RWPE2 (cell line): Measurements from ENCODE around the gene OR52J3.
A peak's percentile ranks its signal among the peaks of the same experiment; 100 is the strongest.
"Not testable (repeated sequence)": the region's sequence is repeated elsewhere in the genome, so short reads cannot be mapped to it uniquely, and the experiment has no call there.

Source experiments
- ATAC-seq: fragments of 200-7000 bp; cut with Tn5 transposase; 3 replicates; pipeline ENCODE4 v1.9.1; 2021; ENCODE audit warnings: low read depth
- DNase-seq: peaks from one replicate; pipeline ENCODE4 v3.0.0-alpha.2; 2020; ENCODE audit warnings: low spot score
- H3K27ac ChIP-seq: fragments of 450-650 bp; 2 replicates; pipeline ENCODE4 v1.5.1; 2017; ENCODE audit warnings: mild to moderate bottlenecking; ENCODE audit not compliant: poor library complexity, severe bottlenecking
- H3K27me3 ChIP-seq: fragments of 250-450 bp; sonication (Bioruptor Pico); 2 replicates; pipeline ENCODE4 v1.5.1; 2021; ENCODE audit warnings: mild to moderate bottlenecking, moderate library complexity; ENCODE audit not compliant: insufficient read depth, poor library complexity, severe bottlenecking
- H3K36me3 ChIP-seq: fragments of 250-450 bp; sonication (Bioruptor Pico); 2 replicates; pipeline ENCODE4 v1.5.1; 2020; ENCODE audit warnings: low read depth, mild to moderate bottlenecking, moderate library complexity
- H3K4me1 ChIP-seq: fragments of 250-450 bp; sonication (Bioruptor Pico); 2 replicates; pipeline ENCODE4 v1.5.1; 2021; ENCODE audit warnings: mild to moderate bottlenecking, moderate library complexity; ENCODE audit not compliant: insufficient read depth, poor library complexity, severe bottlenecking
- H3K4me3 ChIP-seq: fragments of 250-450 bp; sonication (Bioruptor Pico); 2 replicates; pipeline ENCODE4 v1.5.1; 2021; ENCODE audit warnings: mild to moderate bottlenecking, moderate library complexity; ENCODE audit not compliant: severe bottlenecking
- H3K9me3 ChIP-seq: fragments of 250-450 bp; sonication (Bioruptor Pico); 2 replicates; pipeline ENCODE4 v1.5.1; 2021; ENCODE audit warnings: mild to moderate bottlenecking, moderate library complexity; ENCODE audit not compliant: severe bottlenecking
- CTCF ChIP-seq: fragments of 450-650 bp; IDR thresholded peaks from one replicate; pipeline ENCODE4 v1.5.1; 2017; ENCODE audit warnings: mild to moderate bottlenecking, moderate library complexity; ENCODE audit not compliant: poor library complexity, severe bottlenecking

The OR52J3 gene

GRCh38 chr11:5042091-5042490 is 4.2 kb upstream of the OR52J3 start:
- no peaks in the 10 kb centered on the region for H3K27me3 ChIP-seq
- no peaks in the 10 kb centered on the region for H3K4me1 ChIP-seq
- peak; percentile 57 for ATAC-seq
- TF ChIP-seq CTCF, result no peak
- H3K36me3 ChIP-seq, result no peaks in the 10 kb centered on the region
- H3K9me3 ChIP-seq, result no peaks in the 10 kb centered on the region
- DNase-seq, result no peak
- no peak overlapping the region for H3K27ac ChIP-seq
- no peak overlapping the region for H3K4me3 ChIP-seq

- TF ChIP-seq CTCF, result no peak
- ATAC-seq (peak; percentile 79; the same call in 2 of the 3 replicates), DNase-seq (no peak)
- Histone ChIP-seq H3K27me3 (no peaks in the 10 kb centered on the region), H3K27ac (no peak overlapping the region), H3K4me1 (no peaks in the 10 kb centered on the region), H3K36me3 (no peaks in the 10 kb centered on the region), H3K4me3 (no peak overlapping the region), H3K9me3 (no peaks in the 10 kb centered on the region)
Observed at GRCh38 chr11:5043380-5043779, 2.9 kb upstream of the OR52J3 start.

- DNase-seq (no peak), ATAC-seq (no peak)
- Histone ChIP-seq H3K4me1 (no peaks in the 10 kb centered on the region), H3K9me3 (no peaks in the 10 kb centered on the region), H3K36me3 (no peaks in the 10 kb centered on the region), H3K27ac (no peak overlapping the region), H3K27me3 (no peaks in the 10 kb centered on the region), H3K4me3 (no peak overlapping the region)
- no peak for TF ChIP-seq CTCF
Observed at GRCh38 chr11:5046754-5047330, 516 bp downstream of the OR52J3 start.

GRCh38 chr11:5058679-5059078 is 12.4 kb downstream of the OR52J3 start:
- DNase-seq, ATAC-seq, H3K27me3 ChIP-seq, H3K4me1 ChIP-seq, H3K27ac ChIP-seq, H3K9me3 ChIP-seq, H3K36me3 ChIP-seq, H3K4me3 ChIP-seq: not testable (repeated sequence)

GRCh38 chr11:5059391-5059790 is 13.1 kb downstream of the OR52J3 start, which contains the start of gene OR52E2:
TSS of gene OR52E2 (minus strand) at chr11:5059627. CDS start at chr11:5059627, 0 bp downstream.
- H3K36me3 ChIP-seq, result no peaks in the 10 kb centered on the region
- H3K27ac ChIP-seq, result no peak within 1 kb of the TSS
- H3K27me3 ChIP-seq, result peaks cover 4% of the 10 kb centered on the region
- ATAC-seq (no peak), DNase-seq (no peak)
- TF ChIP-seq CTCF, result no peak
- no peaks in the 10 kb centered on the region for H3K9me3 ChIP-seq
- H3K4me3 ChIP-seq, result no peak within 1 kb of the TSS
- no peaks in the 10 kb centered on the region for H3K4me1 ChIP-seq
